ENCODE data around the gene ARHGEF37.
"Not testable (repeated sequence)": the region's sequence is repeated elsewhere in the genome, so short reads cannot be mapped to it uniquely, and the experiment has no call there.

GRCh38 chr5:149648464-149649393 lies 67.4 kb downstream of the ARHGEF37 start:
- not testable (repeated sequence) for TF ChIP-seq CTCF (conservative IDR thresholded peaks at IDR 0.05; ENCODE audit: low read depth, low read length); EZH2 (IDR thresholded peaks at IDR 0.05; ENCODE audit: borderline replicate concordance, low read depth, low read length, poor library complexity, severe bottlenecking)

Data from A673 (cell line).